HG02623 (cell line): ENCODE measurements around the gene PFN4.
"Not testable (repeated sequence)": the region's sequence is repeated elsewhere in the genome, so short reads cannot be mapped to it uniquely, and the experiment has no call there.

Experiments
- ATAC-seq: cut with Tn5 transposase; IDR thresholded peaks from one replicate; pipeline ENCODE4 v1.9.1; 2021; ENCODE audit warnings: moderate library complexity; ENCODE audit not compliant: unreplicated experiment

The PFN4 gene

GRCh38 chr2:24111407-24111901 is 11.7 kb downstream of the PFN4 start:
- ATAC-seq = no peak

DNA sequence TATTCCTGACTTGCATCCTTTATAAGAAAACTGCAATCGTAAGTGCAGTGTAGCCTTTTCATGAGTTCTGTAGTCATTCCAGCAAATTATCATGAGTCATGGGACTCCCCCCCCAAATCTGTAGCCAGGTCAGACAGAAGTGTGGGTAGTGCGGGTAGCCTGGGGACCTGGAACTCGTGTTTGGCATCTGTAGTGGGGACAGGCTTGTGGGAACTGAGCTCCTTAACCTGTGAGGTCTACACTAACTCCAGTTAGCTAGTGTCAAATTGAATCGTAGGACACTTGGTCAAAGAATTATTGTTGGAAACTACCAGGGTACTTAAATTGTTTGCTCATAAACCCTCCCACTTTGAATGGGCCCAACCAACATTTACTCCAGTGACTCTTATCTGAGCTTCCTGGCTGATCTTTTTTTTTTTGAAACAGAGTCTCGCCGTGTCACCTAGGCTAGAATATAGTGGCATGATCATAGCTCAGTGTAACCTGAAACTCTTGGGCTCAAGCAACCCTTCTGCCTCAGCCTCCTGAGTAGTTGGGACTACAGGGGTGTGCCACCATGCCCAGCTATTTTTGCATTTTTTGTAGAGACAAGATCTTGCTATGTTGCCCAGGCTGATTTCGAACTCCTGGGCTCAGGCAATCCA is 12.4 kb downstream of the PFN4 start:
- no peak for ATAC-seq

- not testable (repeated sequence) for ATAC-seq
These were observed 13.7 kb downstream of the PFN4 start for GRCh38 chr2:24109431-24109830.

GRCh38 chr2:24107336-24107735 is 15.8 kb downstream of the PFN4 start:
- no peak for ATAC-seq

DNA sequence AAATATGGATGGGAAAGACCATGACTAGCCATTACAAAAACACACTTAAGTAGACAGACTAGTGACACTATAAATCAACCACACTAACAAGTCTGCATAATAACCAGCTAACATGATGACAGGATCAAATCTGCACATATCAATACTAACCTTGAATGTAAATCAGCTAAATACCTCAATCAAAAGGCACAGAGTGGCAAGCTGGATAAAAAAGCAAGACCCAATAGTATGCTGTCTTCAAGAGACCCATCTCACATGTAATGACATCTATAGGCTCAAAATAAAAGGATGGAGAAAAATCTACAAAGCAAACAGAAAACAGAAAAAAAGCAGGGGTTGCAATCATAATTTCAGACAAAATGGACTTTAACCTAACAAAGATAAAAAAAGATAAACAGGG is 16.3 kb downstream of the PFN4 start:
- ATAC-seq = no peak

GRCh38 chr2:24105816-24106215 is 17.3 kb downstream of the PFN4 start:
- no peak for ATAC-seq

DNA sequence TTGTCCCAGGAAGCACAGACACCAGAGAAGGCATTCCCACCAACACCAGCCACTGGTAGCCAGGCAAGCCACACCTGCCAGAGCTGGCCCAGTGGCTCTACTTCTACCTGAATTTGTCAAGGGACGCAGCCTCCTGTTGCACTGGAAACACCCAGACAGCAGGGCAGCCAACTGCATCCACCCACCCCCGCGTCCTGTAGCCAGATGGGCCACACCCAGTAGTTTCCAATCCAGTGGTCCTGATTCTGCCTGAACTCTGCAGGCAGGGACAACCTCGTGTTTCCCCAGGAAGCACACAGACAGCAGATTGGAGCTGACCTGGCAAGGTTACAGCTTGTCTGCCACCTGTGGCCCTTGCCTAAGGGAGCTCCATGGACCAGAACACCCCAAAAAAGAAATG is 18.2 kb downstream of the PFN4 start:
- no peak for ATAC-seq

- ATAC-seq = no peak
These were observed 19.0 kb downstream of the PFN4 start for GRCh38 chr2:24104110-24104650.

DNA sequence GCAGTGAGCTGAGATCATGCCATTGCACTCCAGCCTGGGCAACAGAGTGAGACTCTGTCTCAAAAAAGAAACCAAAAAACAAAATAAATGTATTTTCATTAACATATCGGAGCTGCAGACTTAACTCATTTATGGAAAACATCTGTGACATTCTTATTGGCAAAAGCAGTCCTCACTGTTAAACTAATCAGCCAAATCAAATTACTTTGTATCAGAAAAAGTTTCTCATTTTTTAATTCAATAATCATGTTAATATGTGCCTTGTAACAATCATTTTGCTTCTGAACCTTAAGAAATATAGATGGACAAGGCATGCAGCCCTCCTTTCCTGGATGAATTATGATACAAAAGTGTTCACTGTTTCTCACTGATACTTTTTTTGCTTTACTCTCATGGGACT is 20.5 kb downstream of the PFN4 start:
- no peak for ATAC-seq

DNA sequence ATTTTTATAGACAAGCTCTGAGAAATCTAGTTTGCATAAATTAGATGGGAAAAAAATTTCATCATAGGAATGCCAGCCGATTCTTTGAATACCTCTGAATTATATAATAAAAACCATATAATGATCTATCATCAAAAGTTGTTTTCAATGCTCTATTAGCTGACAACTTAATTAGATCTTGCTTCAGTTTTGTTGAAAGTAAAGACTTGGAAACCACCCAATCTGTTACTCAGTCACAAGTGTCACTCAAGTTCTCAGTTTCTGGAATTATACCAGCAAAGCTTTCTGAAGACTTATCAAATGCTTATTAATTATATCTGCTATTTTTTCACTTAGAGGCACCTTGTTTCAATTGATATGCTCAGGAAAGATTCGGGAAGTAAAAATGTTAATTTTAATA is 21.1 kb downstream of the PFN4 start:
- no peak for ATAC-seq

DNA sequence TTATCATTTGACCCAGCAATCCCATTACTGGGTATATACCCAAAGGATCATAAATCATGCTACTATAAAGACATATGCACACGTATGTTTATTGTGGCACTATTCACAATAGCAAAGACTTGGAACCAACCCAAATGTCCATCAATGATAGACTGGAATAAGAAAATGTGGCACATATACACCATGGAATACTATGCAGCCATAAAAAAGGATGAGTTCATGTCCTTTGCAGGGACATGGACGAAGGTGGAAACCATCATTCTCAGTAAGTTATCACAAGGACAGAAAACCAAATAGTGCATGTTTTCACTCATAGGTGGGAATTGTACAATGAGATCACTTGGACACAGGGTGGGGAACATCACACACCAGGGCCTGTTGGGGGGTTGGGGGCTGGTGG is 22.4 kb downstream of the PFN4 start:
- not testable (repeated sequence) for ATAC-seq

DNA sequence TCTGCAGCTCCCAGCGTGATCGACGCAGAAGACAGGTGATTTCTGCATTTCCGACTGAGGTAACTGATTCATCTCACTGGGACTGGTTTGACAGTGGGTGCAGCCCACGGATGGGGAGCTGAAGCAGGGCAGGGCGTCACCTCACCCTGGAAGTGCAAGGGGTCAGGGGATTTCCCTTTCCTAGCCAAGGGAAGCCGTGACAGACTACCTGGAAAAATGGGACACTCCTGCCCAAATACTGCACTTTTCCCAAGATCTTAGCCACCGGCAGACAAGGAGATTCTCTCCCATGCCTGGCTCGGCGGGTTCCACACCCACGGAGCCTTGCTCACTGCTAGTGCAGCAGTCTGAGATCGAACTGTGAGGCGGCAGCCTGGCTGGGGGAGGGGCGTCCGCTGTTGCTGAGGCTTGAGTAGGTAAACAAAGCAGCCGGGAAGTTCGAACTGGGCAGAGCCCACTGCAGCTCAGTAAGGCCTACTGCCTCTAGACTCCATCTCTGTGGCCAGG is 27.9 kb downstream of the PFN4 start:
- not testable (repeated sequence) for ATAC-seq

DNA sequence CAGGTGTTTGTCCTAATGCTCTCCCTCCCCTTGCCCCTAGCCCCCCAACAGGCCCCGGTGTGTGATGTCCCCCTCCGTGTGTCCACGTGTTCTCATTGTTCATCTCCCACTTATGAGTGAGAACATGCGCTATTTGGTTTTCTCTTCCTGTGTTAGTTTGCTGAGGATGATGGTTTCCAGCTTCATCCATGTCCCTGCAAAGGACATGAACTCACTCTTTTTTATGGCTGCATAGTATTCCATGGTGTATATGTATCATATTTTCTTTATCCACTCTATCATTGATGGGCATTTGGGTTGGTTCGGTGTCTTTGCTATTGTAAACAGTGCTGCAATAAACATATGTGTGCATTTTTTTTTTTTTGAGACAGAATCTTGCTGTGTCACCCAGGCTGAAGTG is 29.9 kb downstream of the PFN4 start:
- ATAC-seq = not testable (repeated sequence)

GRCh38 chr2:24088821-24089359 is 34.2 kb downstream of the PFN4 start:
- no peak for ATAC-seq

DNA sequence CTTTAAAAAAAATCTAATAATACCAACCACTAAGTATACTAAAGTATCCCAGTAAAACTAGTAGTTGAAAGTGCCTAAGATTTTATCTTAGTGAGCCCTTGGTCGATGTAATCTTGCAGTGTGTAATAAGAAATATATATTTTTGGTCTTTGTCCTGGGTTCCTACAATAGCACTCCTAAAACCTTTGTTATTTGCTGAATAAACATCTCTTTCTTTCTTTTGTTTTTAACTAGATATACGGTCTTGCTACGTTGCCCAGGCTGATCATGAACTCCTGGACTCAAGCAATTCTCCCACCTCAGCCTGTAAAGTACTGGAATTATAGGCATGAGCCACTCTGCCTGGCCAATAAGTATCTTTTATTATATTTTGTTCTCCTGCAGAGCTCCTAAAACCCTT is 36.1 kb downstream of the PFN4 start:
- ATAC-seq = no peak

GRCh38 chr2:24086241-24086640 is 36.9 kb downstream of the PFN4 start:
- ATAC-seq = no peak

- ATAC-seq = no peak
These were observed 38.0 kb downstream of the PFN4 start for GRCh38 chr2:24085200-24085489.

GRCh38 chr2:24084386-24085199 is 38.5 kb downstream of the PFN4 start, which contains the start of gene TP53I3:
Gene TP53I3 (minus strand): TSS chr2:24084834. CDS start chr2:24084326, 508 bp downstream.
- ATAC-seq = peak; percentile 77

DNA sequence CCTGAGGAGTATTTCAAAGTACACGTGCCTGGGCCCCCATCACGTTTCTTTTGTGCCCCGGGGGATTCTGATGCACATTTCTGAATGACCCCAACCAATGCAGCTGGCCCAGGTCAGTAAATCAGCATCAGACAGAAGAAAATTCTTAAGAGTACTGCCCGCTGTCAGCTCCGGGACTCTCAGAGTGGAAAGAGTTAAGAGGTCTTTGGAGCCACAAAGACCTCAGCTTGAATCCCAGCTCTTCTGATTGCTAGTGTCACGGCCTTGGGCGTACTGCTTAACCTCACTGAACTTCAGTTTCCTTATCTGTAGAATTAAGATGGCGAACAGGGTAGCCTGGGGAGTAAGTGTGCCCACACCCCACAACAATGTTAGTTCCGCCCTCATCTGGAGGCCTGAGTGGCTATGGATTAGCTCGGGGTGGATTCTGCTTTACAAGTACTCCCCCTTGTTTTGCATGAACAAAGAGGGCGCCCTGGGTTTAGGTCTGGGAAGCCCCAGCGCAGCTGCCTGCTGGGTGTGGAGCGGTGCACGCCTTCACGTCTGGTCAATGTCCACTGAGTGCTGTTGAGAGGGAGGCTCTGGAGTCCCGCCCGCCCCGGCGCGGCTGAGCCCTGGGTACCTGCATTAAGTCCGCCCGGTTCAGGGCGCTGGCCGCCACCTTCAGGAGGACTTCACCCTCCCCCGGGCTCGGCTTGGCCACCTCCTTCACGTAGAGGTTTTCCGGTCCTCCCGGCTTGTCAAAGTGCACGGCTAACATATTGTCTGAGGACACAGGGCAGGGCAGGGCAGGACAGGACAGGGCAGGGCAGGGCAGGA is 39.4 kb downstream of the PFN4 start:
- ATAC-seq = peak; percentile 64

GRCh38 chr2:24082787-24083566 is 40.2 kb downstream of the PFN4 start:
- ATAC-seq = no peak
